ENCODE data around the gene GBA3.

GBA3 gene

GRCh38 chr4:22674700-22675099 lies 18.0 kb upstream of the GBA3 start:
- Mint-ChIP-seq H3K4me1 (peaks cover 17% of the 10 kb centered on the region), H3K27ac (ENCODE audit: low read depth) (peak overlapping the region; percentile 75), H3K9me3 (no peaks in the 10 kb centered on the region), H3K4me3 (no peak overlapping the region), H3K36me3 (ENCODE audit: insufficient read depth) (peaks cover 2% of the 10 kb centered on the region), H3K27me3 (no peaks in the 10 kb centered on the region)
- ATAC-seq (replicated peaks; ENCODE audit: extremely low read depth, poor library complexity, severe bottlenecking) (no peak), DNase-seq (ENCODE audit: low spot score in 2 of 2) (no peak)

DNA sequence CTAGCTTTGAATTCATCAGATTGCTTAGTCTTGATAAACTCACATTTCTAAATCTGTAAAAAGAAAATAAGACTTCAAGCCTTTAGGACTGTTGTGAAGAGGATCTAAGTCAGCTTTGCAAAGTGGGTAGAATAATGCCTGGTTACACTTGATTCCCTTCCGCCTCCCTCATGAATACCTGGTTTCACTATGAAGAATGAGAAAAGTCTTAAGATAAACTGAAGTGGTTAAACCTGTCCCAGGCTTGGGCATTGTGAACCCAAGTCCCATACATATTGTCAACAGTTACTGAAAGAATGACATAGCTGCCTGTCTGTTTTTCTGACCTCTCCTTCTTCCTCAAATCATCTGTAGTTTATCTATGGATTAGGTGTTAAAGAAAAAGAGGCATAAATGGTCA lies 16.7 kb upstream of the GBA3 start:
- ATAC-seq (replicated peaks; ENCODE audit: extremely low read depth, poor library complexity, severe bottlenecking) (no peak), DNase-seq (ENCODE audit: low spot score in 2 of 2) (no peak)
- Mint-ChIP-seq H3K4me3 (no peak overlapping the region), H3K27ac (ENCODE audit: low read depth) (no peak overlapping the region), H3K4me1 (peaks cover 17% of the 10 kb centered on the region), H3K36me3 (ENCODE audit: insufficient read depth) (peaks cover 2% of the 10 kb centered on the region), H3K27me3 (no peaks in the 10 kb centered on the region), H3K9me3 (no peaks in the 10 kb centered on the region)

GRCh38 chr4:22677780-22678179 lies 15.0 kb upstream of the GBA3 start:
- ATAC-seq (replicated peaks; ENCODE audit: extremely low read depth, poor library complexity, severe bottlenecking): no peak
- no peak for DNase-seq (ENCODE audit: low spot score in 2 of 2)
- Mint-ChIP-seq H3K36me3 (ENCODE audit: insufficient read depth) (peaks cover 2% of the 10 kb centered on the region), H3K27ac (ENCODE audit: low read depth) (peak overlapping the region; percentile 6), H3K4me1 (peaks cover 17% of the 10 kb centered on the region), H3K9me3 (no peaks in the 10 kb centered on the region), H3K27me3 (no peaks in the 10 kb centered on the region), H3K4me3 (no peak overlapping the region)

GRCh38 chr4:22678940-22679854 lies 13.5 kb upstream of the GBA3 start:
- Mint-ChIP-seq H3K4me1 (peaks cover 17% of the 10 kb centered on the region), H3K9me3 (no peaks in the 10 kb centered on the region), H3K36me3 (ENCODE audit: insufficient read depth) (peaks cover 2% of the 10 kb centered on the region), H3K27me3 (no peaks in the 10 kb centered on the region), H3K4me3 (no peak overlapping the region), H3K27ac (ENCODE audit: low read depth) (no peak overlapping the region)
- DNase-seq (ENCODE audit: low spot score in 2 of 2) (no peak), ATAC-seq (replicated peaks; ENCODE audit: extremely low read depth, poor library complexity, severe bottlenecking) (no peak)

DNA sequence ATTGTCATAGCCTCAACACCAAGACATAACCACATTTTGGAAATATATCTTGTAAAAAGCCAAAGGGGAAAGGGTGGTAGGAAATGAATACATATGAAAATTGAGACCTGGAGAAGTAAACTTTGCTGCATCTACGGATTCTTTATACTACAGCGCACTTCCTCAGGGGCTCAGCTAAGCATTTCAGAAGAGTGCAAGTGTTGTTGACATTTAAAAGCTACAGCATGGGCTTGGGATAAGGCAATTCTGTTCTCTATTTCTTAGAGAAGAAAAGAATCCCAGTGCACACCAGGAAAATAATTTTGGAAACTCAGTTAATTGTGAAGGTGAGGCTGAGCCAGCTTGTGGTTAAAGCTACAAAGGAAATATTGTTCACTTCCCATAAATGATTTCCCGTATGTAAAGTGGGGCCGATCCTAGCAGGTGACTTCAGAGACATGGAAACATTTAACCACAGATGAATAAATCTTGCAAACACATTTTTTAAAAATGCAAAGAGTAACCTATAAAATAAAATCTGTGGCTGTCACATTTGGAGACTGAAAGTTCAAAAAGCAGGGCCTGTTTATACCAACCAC lies 12.6 kb upstream of the GBA3 start:
- Mint-ChIP-seq H3K9me3 (no peaks in the 10 kb centered on the region), H3K4me1 (peaks cover 15% of the 10 kb centered on the region), H3K4me3 (no peak overlapping the region), H3K36me3 (ENCODE audit: insufficient read depth) (no peaks in the 10 kb centered on the region), H3K27ac (ENCODE audit: low read depth) (no peak overlapping the region), H3K27me3 (no peaks in the 10 kb centered on the region)
- ATAC-seq (replicated peaks; ENCODE audit: extremely low read depth, poor library complexity, severe bottlenecking) (no peak), DNase-seq (ENCODE audit: low spot score in 2 of 2) (no peak)

DNA sequence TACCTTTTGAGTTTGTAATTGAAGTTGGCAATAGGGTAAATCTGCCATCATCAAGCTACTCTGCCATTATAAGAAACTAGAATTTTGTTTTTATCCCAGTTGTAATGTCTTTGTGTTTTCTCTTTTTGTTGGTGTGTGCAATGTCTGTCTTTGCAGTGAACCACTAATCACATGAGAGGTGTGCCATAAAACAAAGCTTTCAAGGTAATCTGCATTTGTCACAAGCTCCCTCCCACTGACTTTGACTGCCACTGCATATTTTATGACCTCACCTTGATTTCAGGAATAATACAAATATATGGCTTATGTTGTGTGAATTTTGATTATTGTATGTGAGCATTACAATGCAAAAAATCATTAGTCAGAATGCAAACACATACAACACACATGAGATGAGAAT lies 9.0 kb upstream of the GBA3 start:
- no peaks in the 10 kb centered on the region for H3K9me3 Mint-ChIP-seq
- H3K27ac Mint-ChIP-seq (ENCODE audit: low read depth): no peak overlapping the region
- DNase-seq (ENCODE audit: low spot score in 2 of 2) (no peak), ATAC-seq (replicated peaks; ENCODE audit: extremely low read depth, poor library complexity, severe bottlenecking) (no peak)
- no peak overlapping the region for H3K4me3 Mint-ChIP-seq
- H3K27me3 Mint-ChIP-seq: no peaks in the 10 kb centered on the region
- H3K36me3 Mint-ChIP-seq (ENCODE audit: insufficient read depth): no peaks in the 10 kb centered on the region
- H3K4me1 Mint-ChIP-seq: no peaks in the 10 kb centered on the region

DNA sequence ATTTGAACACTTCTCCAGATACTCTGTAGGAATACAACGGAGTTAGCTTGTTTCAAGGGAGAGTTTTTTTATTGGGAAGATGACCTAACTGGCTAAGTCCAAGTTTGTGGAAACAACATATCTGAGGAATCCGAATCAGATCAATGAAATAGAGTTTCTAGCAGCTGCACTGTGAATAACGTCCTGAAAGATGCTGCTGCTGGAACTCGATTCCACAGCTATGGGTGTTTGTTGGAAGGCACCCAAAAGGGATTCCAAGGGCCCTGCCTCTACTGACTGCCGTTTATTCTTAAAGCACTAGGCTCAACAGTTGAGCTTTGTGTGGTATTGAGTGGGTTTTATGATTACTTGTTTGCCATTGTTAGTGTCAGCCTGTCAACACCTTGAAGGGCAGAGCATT lies 6.6 kb upstream of the GBA3 start:
- H3K27ac Mint-ChIP-seq (ENCODE audit: low read depth): no peak overlapping the region
- no peaks in the 10 kb centered on the region for H3K9me3 Mint-ChIP-seq
- ATAC-seq (replicated peaks; ENCODE audit: extremely low read depth, poor library complexity, severe bottlenecking) (no peak), DNase-seq (ENCODE audit: low spot score in 2 of 2) (no peak)
- H3K36me3 Mint-ChIP-seq (ENCODE audit: insufficient read depth): no peaks in the 10 kb centered on the region
- H3K27me3 Mint-ChIP-seq: no peaks in the 10 kb centered on the region
- H3K4me1 Mint-ChIP-seq: no peaks in the 10 kb centered on the region
- H3K4me3 Mint-ChIP-seq: no peak overlapping the region

GRCh38 chr4:22688236-22688635 lies 4.5 kb upstream of the GBA3 start:
- H3K36me3 Mint-ChIP-seq (ENCODE audit: insufficient read depth): no peaks in the 10 kb centered on the region
- no peak for ATAC-seq (replicated peaks; ENCODE audit: extremely low read depth, poor library complexity, severe bottlenecking)
- DNase-seq (ENCODE audit: low spot score in 2 of 2): no peak

GRCh38 chr4:22689428-22689827 lies 3.3 kb upstream of the GBA3 start:
- no peaks in the 10 kb centered on the region for H3K4me1 Mint-ChIP-seq
- H3K9me3 Mint-ChIP-seq: no peaks in the 10 kb centered on the region
- H3K27me3 Mint-ChIP-seq: no peaks in the 10 kb centered on the region
- DNase-seq (ENCODE audit: low spot score in 2 of 2) (no peak), ATAC-seq (replicated peaks; ENCODE audit: extremely low read depth, poor library complexity, severe bottlenecking) (no peak)
- H3K4me3 Mint-ChIP-seq: no peak overlapping the region
- H3K36me3 Mint-ChIP-seq (ENCODE audit: insufficient read depth): no peaks in the 10 kb centered on the region
- H3K27ac Mint-ChIP-seq (ENCODE audit: low read depth): no peak overlapping the region

More at GRCh38 chr4:22688236-22688635, 4.5 kb upstream of the GBA3 start:
- Mint-ChIP-seq H3K27me3 (no peaks in the 10 kb centered on the region), H3K9me3 (no peaks in the 10 kb centered on the region), H3K4me3 (no peak overlapping the region), H3K4me1 (no peaks in the 10 kb centered on the region), H3K27ac (ENCODE audit: low read depth) (no peak overlapping the region)

- H3K9me3 Mint-ChIP-seq: peaks cover 1% of the 10 kb centered on the region
Measured at GRCh38 chr4:22695029-22695428, 2.3 kb downstream of the GBA3 start.

GRCh38 chr4:22695917-22696316 lies 3.2 kb downstream of the GBA3 start:
- ATAC-seq (replicated peaks; ENCODE audit: extremely low read depth, poor library complexity, severe bottlenecking): no peak
- H3K36me3 Mint-ChIP-seq (ENCODE audit: insufficient read depth): no peaks in the 10 kb centered on the region

More at GRCh38 chr4:22695029-22695428, 2.3 kb downstream of the GBA3 start:
- no peak for DNase-seq (ENCODE audit: low spot score in 2 of 2)
- no peaks in the 10 kb centered on the region for H3K4me1 Mint-ChIP-seq
- H3K4me3 Mint-ChIP-seq: no peak overlapping the region
- no peaks in the 10 kb centered on the region for H3K36me3 Mint-ChIP-seq (ENCODE audit: insufficient read depth)
- no peak for ATAC-seq (replicated peaks; ENCODE audit: extremely low read depth, poor library complexity, severe bottlenecking)
- H3K27me3 Mint-ChIP-seq: no peaks in the 10 kb centered on the region
- H3K27ac Mint-ChIP-seq (ENCODE audit: low read depth): no peak overlapping the region

DNA sequence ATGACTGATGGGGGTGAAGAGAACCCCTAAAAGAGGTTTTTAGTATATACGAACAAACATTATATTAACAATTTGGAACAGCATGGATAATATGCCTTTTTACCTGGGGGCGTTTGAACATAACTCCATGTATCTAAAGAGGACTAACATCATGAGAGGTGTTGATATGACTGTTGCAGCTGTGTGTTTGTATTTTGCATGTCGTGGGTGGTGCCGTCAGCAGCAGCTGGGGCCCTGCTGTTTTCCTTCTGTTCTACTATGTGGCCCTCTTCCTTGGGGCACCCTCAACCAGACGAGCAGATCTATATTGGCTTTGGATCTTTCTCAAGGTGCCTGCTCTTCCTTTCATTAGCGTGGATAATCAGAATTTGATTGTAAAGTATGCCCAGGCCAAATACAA lies 11.2 kb downstream of the GBA3 start:
- H3K4me1 Mint-ChIP-seq: no peaks in the 10 kb centered on the region
- peaks cover 15% of the 10 kb centered on the region for H3K9me3 Mint-ChIP-seq
- no peak for DNase-seq (ENCODE audit: low spot score in 2 of 2)
- H3K27ac Mint-ChIP-seq (ENCODE audit: low read depth): no peak overlapping the region
- no peaks in the 10 kb centered on the region for H3K27me3 Mint-ChIP-seq
- no peak overlapping the region for H3K4me3 Mint-ChIP-seq
- H3K36me3 Mint-ChIP-seq (ENCODE audit: insufficient read depth): no peaks in the 10 kb centered on the region
- no peak for ATAC-seq (replicated peaks; ENCODE audit: extremely low read depth, poor library complexity, severe bottlenecking)

More at GRCh38 chr4:22695917-22696316, 3.2 kb downstream of the GBA3 start:
- DNase-seq (ENCODE audit: low spot score in 2 of 2): no peak
- Mint-ChIP-seq H3K4me3 (no peak overlapping the region), H3K9me3 (peaks cover 10% of the 10 kb centered on the region), H3K27ac (ENCODE audit: low read depth) (no peak overlapping the region), H3K4me1 (no peaks in the 10 kb centered on the region), H3K27me3 (no peaks in the 10 kb centered on the region)

DNA sequence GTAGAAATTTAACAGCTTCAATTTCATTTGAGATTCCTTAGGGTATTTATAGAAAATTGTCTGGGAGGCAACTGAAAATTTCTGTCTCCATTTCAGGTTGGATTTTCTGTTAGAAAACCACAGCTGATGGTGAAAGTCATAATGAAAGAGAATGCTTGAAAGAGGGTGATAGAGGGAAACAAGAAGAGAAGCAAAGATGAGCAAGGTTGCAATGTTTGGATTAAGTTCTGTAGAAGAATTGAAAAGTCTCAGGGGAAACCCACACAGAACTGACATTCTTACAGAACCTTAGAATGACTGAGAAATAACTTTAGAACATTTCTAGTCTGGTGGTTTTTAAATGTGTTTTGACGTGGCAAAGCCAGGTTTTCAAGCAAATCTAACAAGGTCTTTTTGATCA lies 14.7 kb downstream of the GBA3 start:
- ATAC-seq (replicated peaks; ENCODE audit: extremely low read depth, poor library complexity, severe bottlenecking): no peak
- H3K27me3 Mint-ChIP-seq: no peaks in the 10 kb centered on the region
- H3K9me3 Mint-ChIP-seq: peaks cover 5% of the 10 kb centered on the region
- no peaks in the 10 kb centered on the region for H3K36me3 Mint-ChIP-seq (ENCODE audit: insufficient read depth)
- DNase-seq (ENCODE audit: low spot score in 2 of 2): no peak
- H3K4me1 Mint-ChIP-seq: no peaks in the 10 kb centered on the region
- H3K27ac Mint-ChIP-seq (ENCODE audit: low read depth): no peak overlapping the region
- H3K4me3 Mint-ChIP-seq: no peak overlapping the region
